Endothelial cell (in vitro differentiated cells): Measurements from ENCODE around the gene DUSP9. TPM values are rescaled to one million over a fixed set of nuclear protein-coding genes. Genes with fewer than 3 reads are reported as not detected.

Experiments
- DNase-seq: peaks from one replicate; pipeline ENCODE4 v3.0.0; 2021; ENCODE audit warnings: low spot score
- H3K27ac Mint-ChIP-seq: one replicate; pipeline ENCODE4 v1.8.0; 2021; ENCODE audit warnings: mixed read lengths, inconsistent platforms; ENCODE audit not compliant: unreplicated experiment
- H3K27me3 Mint-ChIP-seq: one replicate; pipeline ENCODE4 v1.8.0; 2021; ENCODE audit warnings: mild to moderate bottlenecking, moderate library complexity, mixed read lengths, inconsistent platforms; ENCODE audit not compliant: unreplicated experiment
- H3K36me3 Mint-ChIP-seq: one replicate; pipeline ENCODE4 v1.8.0; 2021; ENCODE audit warnings: mild to moderate bottlenecking, low read depth, mixed read lengths, inconsistent platforms; ENCODE audit not compliant: unreplicated experiment
- H3K4me1 Mint-ChIP-seq: one replicate; pipeline ENCODE4 v1.8.0; 2021; ENCODE audit warnings: mild to moderate bottlenecking, mixed read lengths, inconsistent platforms; ENCODE audit not compliant: unreplicated experiment
- H3K4me3 Mint-ChIP-seq: one replicate; pipeline ENCODE4 v1.8.0; 2021; ENCODE audit warnings: mild to moderate bottlenecking, mixed read lengths, inconsistent platforms; ENCODE audit not compliant: unreplicated experiment
- H3K9me3 Mint-ChIP-seq: one replicate; pipeline ENCODE4 v1.8.0; 2021; ENCODE audit warnings: mixed read lengths, inconsistent platforms; ENCODE audit not compliant: unreplicated experiment
- CTCF ChIP-seq: fragments of 200-600 bp; sonication (generic); IDR thresholded peaks from one replicate; pipeline ENCODE4 v1.5.0; 2021; ENCODE audit warnings: antibody characterized with exemption; ENCODE audit not compliant: unreplicated experiment
- total RNA-seq: library from RNA; stranded (reverse); fragmentation: NEBNext Ultra II Directional; extraction: Animal tissue kit (Norgen Biotek cat#: 25700); gene quantifications from one replicate; pipeline ENCODE4 v1.2.1, GENCODE V29; 2021; ENCODE audit not compliant: unreplicated experiment

The DUSP9 gene
- total RNA-seq, 1 donor from 2014 or later = not detected

- no peaks in the 10 kb centered on the region for H3K36me3 Mint-ChIP-seq
- H3K4me3 Mint-ChIP-seq = no peak overlapping the region
- H3K4me1 Mint-ChIP-seq = no peaks in the 10 kb centered on the region
- H3K27ac Mint-ChIP-seq = no peak overlapping the region
- no peaks in the 10 kb centered on the region for H3K9me3 Mint-ChIP-seq
- H3K27me3 Mint-ChIP-seq = peaks cover 16% of the 10 kb centered on the region
- no peak for DNase-seq
- TF ChIP-seq CTCF = no peak
Measured at GRCh38 chrX:153642655-153643430, 4.2 kb upstream of the DUSP9 start.

GRCh38 chrX:153643431-153644351, 3.3 kb upstream of the DUSP9 start:
- H3K27ac Mint-ChIP-seq = no peak overlapping the region
- TF ChIP-seq CTCF = no peak
- H3K4me3 Mint-ChIP-seq = no peak overlapping the region
- no peak for DNase-seq
- H3K9me3 Mint-ChIP-seq = no peaks in the 10 kb centered on the region
- H3K36me3 Mint-ChIP-seq = no peaks in the 10 kb centered on the region
- peaks cover 16% of the 10 kb centered on the region for H3K27me3 Mint-ChIP-seq
- H3K4me1 Mint-ChIP-seq = no peaks in the 10 kb centered on the region

- DNase-seq = no peak
- Mint-ChIP-seq H3K4me3 (no peak overlapping the region), H3K36me3 (no peaks in the 10 kb centered on the region), H3K27ac (no peak overlapping the region), H3K4me1 (no peaks in the 10 kb centered on the region), H3K9me3 (no peaks in the 10 kb centered on the region), H3K27me3 (peaks cover 16% of the 10 kb centered on the region)
- TF ChIP-seq CTCF = no peak
Measured at GRCh38 chrX:153644356-153645125, 2.5 kb upstream of the DUSP9 start.

- H3K36me3 Mint-ChIP-seq = no peaks in the 10 kb centered on the region
- no peak overlapping the region for H3K27ac Mint-ChIP-seq
- no peak for DNase-seq
- no peak for TF ChIP-seq CTCF
- peaks cover 16% of the 10 kb centered on the region for H3K27me3 Mint-ChIP-seq
- no peaks in the 10 kb centered on the region for H3K9me3 Mint-ChIP-seq
- no peak overlapping the region for H3K4me3 Mint-ChIP-seq
- H3K4me1 Mint-ChIP-seq = no peaks in the 10 kb centered on the region
Measured at GRCh38 chrX:153645151-153645550, 1.9 kb upstream of the DUSP9 start.
